ENCODE measurements around the gene FRMD8.

The FRMD8 gene

GRCh38 chr11:65436412-65437032 is 50.1 kb downstream of the FRMD8 start:
- TF ChIP-seq CTCF (IDR thresholded peaks at IDR 0.05; ENCODE audit: low read depth, low read length, missing control alignments), result no peak
- no peak for DNase-seq (ENCODE audit: extremely low read depth, low read depth)
- no peak overlapping the region for H3K4me3 ChIP-seq (replicated peaks; ENCODE audit: low read depth, low read length)

- H3K4me3 ChIP-seq (replicated peaks; ENCODE audit: low read depth, low read length), result no peak overlapping the region
- DNase-seq (ENCODE audit: extremely low read depth, low read depth), result no peak
- no peak for TF ChIP-seq CTCF (IDR thresholded peaks at IDR 0.05; ENCODE audit: low read depth, low read length, missing control alignments)
Measured at GRCh38 chr11:65437436-65438227, 51.2 kb downstream of the FRMD8 start.

- DNase-seq (ENCODE audit: extremely low read depth, low read depth), result no peak
- H3K4me3 ChIP-seq (replicated peaks; ENCODE audit: low read depth, low read length), result no peak overlapping the region
- TF ChIP-seq CTCF (IDR thresholded peaks at IDR 0.05; ENCODE audit: low read depth, low read length, missing control alignments), result no peak
Measured at GRCh38 chr11:65438257-65439151, 52.1 kb downstream of the FRMD8 start.

- no peak for DNase-seq (ENCODE audit: extremely low read depth, low read depth)
- TF ChIP-seq CTCF (IDR thresholded peaks at IDR 0.05; ENCODE audit: low read depth, low read length, missing control alignments), result no peak
- no peak overlapping the region for H3K4me3 ChIP-seq (replicated peaks; ENCODE audit: low read depth, low read length)
Measured at GRCh38 chr11:65439331-65440181, 53.1 kb downstream of the FRMD8 start.

GRCh38 chr11:65440831-65441499 is 54.5 kb downstream of the FRMD8 start:
- TF ChIP-seq CTCF (IDR thresholded peaks at IDR 0.05; ENCODE audit: low read depth, low read length, missing control alignments), result no peak
- no peak overlapping the region for H3K4me3 ChIP-seq (replicated peaks; ENCODE audit: low read depth, low read length)
- no peak for DNase-seq (ENCODE audit: extremely low read depth, low read depth)
